ENCODE data around the gene ANKHD1.

ANKHD1 gene

GRCh38 chr5:140401362-140402257, at the start of gene ANKHD1:
Gene ANKHD1 (plus strand): TSS chr5:140401833. CDS start chr5:140401968, 135 bp downstream.
- peak; percentile 83 to 93 (median 91) for DNase-seq (ENCODE audit: low read depth in 3 of 3, low spot score in 1 of 3)

- DNase-seq (ENCODE audit: low read depth in 3 of 3, low spot score in 1 of 3): no peak
Observed at GRCh38 chr5:140355546-140355945, 46.1 kb upstream of the ANKHD1 start.

- no peak for DNase-seq (ENCODE audit: low read depth in 3 of 3, low spot score in 1 of 3)
Observed at GRCh38 chr5:140356853-140357725, 44.5 kb upstream of the ANKHD1 start.

DNA sequence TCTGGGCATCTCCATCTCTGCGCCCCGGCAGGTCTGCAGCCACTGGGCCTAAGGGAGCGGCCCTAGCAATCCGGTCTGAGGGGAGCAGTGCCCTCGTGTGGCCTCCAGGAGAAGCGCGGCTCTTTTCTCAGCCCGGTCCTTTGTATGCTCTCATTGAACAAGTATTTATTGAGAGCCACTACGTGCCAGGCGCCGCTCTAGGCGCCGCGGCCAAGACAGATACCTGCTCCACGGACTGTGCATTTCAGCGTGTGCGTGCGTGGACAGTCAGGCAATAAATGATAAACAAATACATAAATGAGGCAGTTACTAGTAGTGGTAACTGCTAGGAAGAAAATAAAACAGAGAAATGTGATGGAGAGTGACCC, 43.9 kb upstream of the ANKHD1 start:
- DNase-seq (ENCODE audit: low read depth in 3 of 3, low spot score in 1 of 3): peak; percentile 21 to 65 (median 36)

DNA sequence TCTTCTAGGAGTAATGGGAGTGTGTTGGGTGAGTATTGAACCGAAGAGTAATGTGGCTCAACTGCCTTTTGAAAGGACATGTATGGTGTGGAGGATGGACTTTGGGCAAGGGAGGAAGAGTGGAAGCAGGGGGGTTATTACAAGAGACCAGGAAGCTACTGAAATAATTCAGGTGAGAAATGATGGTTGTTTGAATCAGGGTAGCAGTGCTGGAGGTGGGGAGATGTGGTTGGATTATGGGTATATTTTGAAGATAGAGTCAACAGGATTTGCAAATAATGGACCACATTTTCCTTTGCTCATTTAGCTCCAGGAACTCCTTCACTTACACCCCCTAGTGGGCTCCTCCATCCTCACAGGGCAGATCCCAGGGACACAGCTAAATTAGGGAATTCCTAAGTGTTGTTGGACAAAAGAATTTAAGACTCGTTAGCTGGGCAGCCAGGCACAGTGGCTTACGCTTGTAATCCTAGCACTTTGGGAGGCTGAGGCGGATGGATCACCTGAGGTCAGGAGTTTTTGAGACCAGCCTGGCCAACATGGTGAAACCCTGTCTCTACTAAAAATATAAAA, 42.8 kb upstream of the ANKHD1 start:
- no peak for DNase-seq (ENCODE audit: low read depth in 3 of 3, low spot score in 1 of 3)

DNA sequence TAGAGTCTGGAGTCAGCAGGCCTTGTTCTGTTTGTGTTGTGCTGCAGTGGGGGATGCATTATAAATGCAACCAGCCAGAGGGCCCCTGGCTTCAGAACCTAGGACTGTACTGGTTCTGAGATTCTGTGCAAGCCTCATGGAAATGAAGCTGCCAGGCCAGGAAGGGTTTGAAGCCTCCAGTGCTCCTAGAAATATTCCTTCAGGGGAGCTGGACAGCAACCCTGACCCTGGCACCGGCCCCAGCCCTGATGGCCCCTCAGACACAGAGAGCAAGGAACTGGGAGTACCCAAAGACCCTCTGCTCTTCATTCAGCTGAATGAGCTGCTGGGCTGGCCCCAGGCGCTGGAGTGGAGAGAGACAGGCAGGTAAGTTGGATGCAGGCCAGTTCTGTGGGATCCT, 41.5 kb upstream of the ANKHD1 start, which contains the start of gene SLC4A9:
Gene SLC4A9, plus strand, starts transcription at position 94 of the 400 bp plus-strand sequence. Its CDS starts 43 bp downstream, at position 137.
- no peak for DNase-seq (ENCODE audit: low read depth in 3 of 3, low spot score in 1 of 3)

- no peak for DNase-seq (ENCODE audit: low read depth in 3 of 3, low spot score in 1 of 3)
Observed at GRCh38 chr5:140360681-140361479, 40.8 kb upstream of the ANKHD1 start.

DNA sequence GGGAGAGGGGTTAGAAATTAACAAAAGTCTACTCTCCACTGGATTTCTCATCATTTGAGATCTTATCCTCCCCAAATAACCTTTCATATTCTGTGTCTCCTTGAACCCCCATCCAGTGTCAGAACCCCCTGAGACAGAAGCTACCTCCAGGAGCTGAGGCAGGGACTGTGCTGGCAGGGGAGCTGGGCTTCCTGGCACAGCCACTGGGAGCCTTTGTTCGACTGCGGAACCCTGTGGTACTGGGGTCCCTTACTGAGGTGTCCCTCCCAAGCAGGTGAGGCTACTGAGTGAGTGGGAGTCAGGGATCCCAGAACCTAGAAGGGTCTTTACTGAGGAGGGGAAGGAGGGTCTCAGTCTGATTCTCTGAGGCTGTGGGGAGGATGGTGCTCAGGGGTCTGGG, 39.7 kb upstream of the ANKHD1 start:
- no peak for DNase-seq (ENCODE audit: low read depth in 3 of 3, low spot score in 1 of 3)

DNA sequence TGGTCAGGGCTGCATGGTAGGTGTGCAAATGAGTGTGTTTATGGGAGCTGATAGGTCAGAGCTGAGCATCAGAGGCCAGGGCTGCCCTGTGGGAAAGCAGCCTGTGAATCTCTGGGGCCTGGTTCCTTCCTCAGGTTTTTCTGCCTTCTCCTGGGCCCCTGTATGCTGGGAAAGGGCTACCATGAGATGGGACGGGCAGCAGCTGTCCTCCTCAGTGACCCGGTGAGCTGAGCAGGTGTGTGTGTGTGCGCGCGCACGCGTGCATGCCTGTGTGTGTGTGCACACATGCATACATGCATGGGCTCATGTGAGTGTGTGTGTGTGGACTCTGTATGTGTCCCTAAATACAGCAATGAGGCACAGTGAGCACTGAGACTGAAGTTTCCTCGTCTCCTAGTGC, 39.3 kb upstream of the ANKHD1 start:
- no peak for DNase-seq (ENCODE audit: low read depth in 3 of 3, low spot score in 1 of 3)

GRCh38 chr5:140362875-140363630, 38.6 kb upstream of the ANKHD1 start:
- DNase-seq (ENCODE audit: low read depth in 3 of 3, low spot score in 1 of 3): peak; percentile 53 to 81 (median 54)

DNA sequence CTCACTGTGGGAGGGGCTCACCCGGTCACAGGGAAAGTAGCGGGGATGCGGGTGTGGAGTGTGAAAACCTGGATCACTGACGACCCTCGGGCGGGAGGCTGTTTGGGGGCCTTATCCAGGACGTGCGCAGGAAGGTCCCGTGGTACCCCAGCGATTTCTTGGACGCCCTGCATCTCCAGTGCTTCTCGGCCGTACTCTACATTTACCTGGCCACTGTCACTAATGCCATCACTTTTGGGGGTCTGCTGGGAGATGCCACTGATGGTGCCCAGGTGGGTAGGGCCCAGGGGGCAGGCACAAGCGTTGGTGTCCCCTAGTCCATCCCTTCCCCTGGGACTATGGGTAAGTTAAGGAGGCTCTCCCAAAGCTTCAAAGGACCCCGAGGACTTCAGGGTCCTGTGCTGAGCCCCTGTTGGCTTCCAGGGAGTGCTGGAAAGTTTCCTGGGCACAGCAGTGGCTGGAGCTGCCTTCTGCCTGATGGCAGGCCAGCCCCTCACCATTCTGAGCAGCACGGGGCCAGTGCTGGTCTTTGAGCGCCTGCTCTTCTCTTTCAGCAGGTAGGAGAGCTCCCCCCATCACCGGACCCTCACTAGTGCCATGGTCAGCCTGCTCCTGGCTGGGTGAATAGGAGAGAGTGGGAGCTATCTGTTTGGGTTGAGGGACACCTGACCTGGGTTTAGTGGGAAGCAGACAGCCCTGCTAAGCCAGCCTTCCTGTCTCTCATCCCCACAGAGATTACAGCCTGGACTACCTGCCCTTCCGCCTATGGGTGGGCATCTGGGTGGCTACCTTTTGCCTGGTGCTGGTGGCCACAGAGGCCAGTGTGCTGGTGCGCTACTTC, 37.8 kb upstream of the ANKHD1 start:
- DNase-seq (ENCODE audit: low read depth in 3 of 3, low spot score in 1 of 3): no peak

GRCh38 chr5:140364472-140364765, 37.2 kb upstream of the ANKHD1 start:
- no peak for DNase-seq (ENCODE audit: low read depth in 3 of 3, low spot score in 1 of 3)

DNA sequence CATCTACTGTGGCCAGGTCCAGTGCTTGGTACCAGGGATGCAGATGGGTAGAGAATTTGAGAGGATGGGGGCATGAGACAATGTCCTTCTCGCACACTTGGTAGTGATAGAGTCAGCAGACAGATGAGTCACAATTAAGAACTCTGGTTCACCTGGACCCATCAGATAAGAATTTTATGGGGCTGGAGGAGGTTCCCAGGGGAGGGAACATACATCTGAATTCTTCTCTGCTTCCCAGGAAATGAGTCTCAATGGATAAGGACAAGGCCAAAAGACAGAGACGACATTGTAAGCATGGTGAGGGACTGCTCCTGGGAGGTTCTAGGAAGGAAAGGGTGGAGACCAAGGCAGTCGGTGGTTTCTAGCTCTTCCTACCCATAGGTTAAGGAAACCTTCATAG, 36.4 kb upstream of the ANKHD1 start:
- DNase-seq (ENCODE audit: low read depth in 3 of 3, low spot score in 1 of 3): no peak

DNA sequence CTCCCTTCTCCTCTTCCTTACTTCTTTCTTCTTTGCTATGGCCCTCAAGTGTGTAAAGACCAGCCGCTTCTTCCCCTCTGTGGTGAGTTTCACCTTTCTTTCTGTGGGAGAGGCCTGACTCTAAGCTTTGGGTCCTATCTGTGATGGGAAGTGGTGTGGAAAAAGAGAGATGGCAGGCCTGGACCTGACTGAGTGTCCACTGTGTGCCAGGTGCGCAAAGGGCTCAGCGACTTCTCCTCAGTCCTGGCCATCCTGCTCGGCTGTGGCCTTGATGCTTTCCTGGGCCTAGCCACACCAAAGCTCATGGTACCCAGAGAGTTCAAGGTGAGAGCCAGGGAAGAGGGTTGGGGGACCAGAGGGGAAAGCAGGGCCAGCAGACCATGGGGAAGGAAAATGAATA, 35.7 kb upstream of the ANKHD1 start:
- no peak for DNase-seq (ENCODE audit: low read depth in 3 of 3, low spot score in 1 of 3)

- no peak for DNase-seq (ENCODE audit: low read depth in 3 of 3, low spot score in 1 of 3)
Observed at GRCh38 chr5:140366589-140367255, 34.9 kb upstream of the ANKHD1 start.

DNA sequence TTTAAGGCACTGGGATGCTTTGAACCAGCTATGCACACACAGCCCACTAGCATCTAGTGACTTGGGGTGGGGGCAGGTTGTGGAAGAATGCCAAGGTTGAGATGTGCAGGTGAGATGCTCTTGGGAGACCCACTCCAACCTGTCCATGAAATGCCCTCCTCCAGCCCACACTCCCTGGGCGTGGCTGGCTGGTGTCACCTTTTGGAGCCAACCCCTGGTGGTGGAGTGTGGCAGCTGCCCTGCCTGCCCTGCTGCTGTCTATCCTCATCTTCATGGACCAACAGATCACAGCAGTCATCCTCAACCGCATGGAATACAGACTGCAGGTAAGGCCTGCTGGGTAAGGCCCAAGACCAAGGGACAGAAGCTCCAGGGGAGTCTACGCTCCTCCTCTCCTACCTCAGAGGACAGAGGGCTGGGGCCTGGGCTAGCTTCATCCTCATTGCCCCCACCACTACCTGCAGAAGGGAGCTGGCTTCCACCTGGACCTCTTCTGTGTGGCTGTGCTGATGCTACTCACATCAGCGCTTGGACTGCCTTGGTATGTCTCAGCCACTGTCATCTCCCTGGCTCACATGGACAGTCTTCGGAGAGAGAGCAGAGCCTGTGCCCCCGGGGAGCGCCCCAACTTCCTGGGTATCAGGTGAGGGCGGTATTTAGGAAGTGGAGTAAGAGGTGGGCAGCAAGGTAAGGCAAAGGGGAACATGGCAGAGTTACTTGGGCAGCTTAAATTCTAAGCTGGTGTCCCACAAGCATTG, 34.2 kb upstream of the ANKHD1 start:
- no peak for DNase-seq (ENCODE audit: low read depth in 3 of 3, low spot score in 1 of 3)

- DNase-seq (ENCODE audit: low read depth in 3 of 3, low spot score in 1 of 3): no peak
Observed at GRCh38 chr5:140371356-140372151, 30.1 kb upstream of the ANKHD1 start.

Data from stimulated activated CD4-positive, alpha-beta T cell treated with anti-CD3 and anti-CD28 coated beads, TNF-alpha, amount 100 ng/mL, for 1 hour (primary cell).